Liver (tissue), 9 donors: ENCODE measurements around the gene SCGB1D2. TPM values are rescaled to one million over a fixed set of nuclear protein-coding genes. Genes with fewer than 3 reads are reported as not detected.

Experiments
- DNase-seq: peaks from one replicate; pipeline ENCODE4 v3.0.0-alpha.2; 2017; ENCODE audit warnings: low spot score
- H3K27ac ChIP-seq, 2 donors: one replicate each; pipeline ENCODE4 v1.7.0; 2013; ENCODE audit warnings: inconsistent platforms in 2 of 2, low read length in 2 of 2, control low read depth in 1 of 2, low read depth in 1 of 2, mild to moderate bottlenecking in 1 of 2
- H3K27me3 ChIP-seq, 4 donors: one replicate each; pipeline versions ENCODE4 v1.6.1 to v1.7.0; 2013; ENCODE audit warnings: low read length in 3 of 4, inconsistent platforms in 1 of 4, mild to moderate bottlenecking in 1 of 4, moderate library complexity in 1 of 4; ENCODE audit not compliant: control insufficient read depth in 4 of 4, insufficient read depth in 4 of 4
- H3K36me3 ChIP-seq, 4 donors: one replicate each; pipeline versions ENCODE4 v1.6.1 to v1.7.0; 2013; ENCODE audit warnings: low read length in 3 of 4, mild to moderate bottlenecking in 3 of 4, low read depth in 1 of 4, moderate library complexity in 1 of 4; ENCODE audit not compliant: control insufficient read depth in 4 of 4, insufficient read depth in 3 of 4
- H3K4me1 ChIP-seq, 4 donors: one replicate each; pipeline versions ENCODE4 v1.6.1 to v1.7.0; 2013; ENCODE audit warnings: low read length in 3 of 4, mild to moderate bottlenecking in 3 of 4, moderate library complexity in 1 of 4; ENCODE audit not compliant: control insufficient read depth in 4 of 4, insufficient read depth in 4 of 4
- H3K4me3 ChIP-seq, 3 donors: one replicate each; pipeline versions ENCODE4 v1.6.1 to v1.7.0; 2013; ENCODE audit warnings: low read length in 3 of 3, control low read depth in 1 of 3, low read depth in 1 of 3, mild to moderate bottlenecking in 1 of 3
- H3K9ac ChIP-seq, 2 donors: one replicate each; pipeline ENCODE4 v1.7.0; 2013; ENCODE audit warnings: low read length in 2 of 2, mild to moderate bottlenecking in 2 of 2, moderate library complexity in 2 of 2, control low read depth in 1 of 2, low read depth in 1 of 2
- H3K9me3 ChIP-seq, 4 donors: one replicate each; pipeline versions ENCODE4 v1.6.1 to v1.7.0; 2013; ENCODE audit warnings: low read length in 3 of 4; ENCODE audit not compliant: control insufficient read depth in 4 of 4
- ATF3 ChIP-seq: IDR thresholded peaks from 2 replicates; pipeline ENCODE4 v1.6.1; 2016; ENCODE audit warnings: antibody characterized with exemption
- CTCF ChIP-seq: fragments of 150-350 bp; IDR thresholded peaks from 2 replicates; pipeline ENCODE4 v1.5.1; 2017; ENCODE audit warnings: improper control_type of control experiment, low read depth, low read length; ENCODE audit not compliant: missing input control
- EGR1 ChIP-seq, 2 donors: IDR thresholded peaks; 2 replicates each; pipeline ENCODE4 v1.6.1; 2016 to 2018; ENCODE audit warnings: antibody characterized with exemption in 2 of 2, low read depth in 2 of 2
- FOXA1 ChIP-seq: IDR thresholded peaks from 2 replicates; pipeline ENCODE4 v1.6.1; 2016; ENCODE audit warnings: antibody characterized with exemption
- FOXA2 ChIP-seq: IDR thresholded peaks from 2 replicates; pipeline ENCODE4 v1.6.1; 2016; ENCODE audit warnings: antibody characterized with exemption
- GABPA ChIP-seq, 2 donors: IDR thresholded peaks in 1 of 2; conservative IDR thresholded peaks in 1 of 2; 2 replicates each; pipeline ENCODE4 v1.6.1; 2016; ENCODE audit warnings: antibody characterized with exemption in 2 of 2, mild to moderate bottlenecking in 1 of 2, moderate library complexity in 1 of 2
- HNF4A ChIP-seq, 2 donors: conservative IDR thresholded peaks; 2 replicates each; pipeline ENCODE4 v1.6.1; 2016; ENCODE audit warnings: antibody characterized with exemption in 2 of 2, mild to moderate bottlenecking in 2 of 2
- HNF4G ChIP-seq: IDR thresholded peaks from 2 replicates; pipeline ENCODE4 v1.6.1; 2016; ENCODE audit warnings: antibody characterized with exemption
- JUND ChIP-seq, 2 donors: IDR thresholded peaks; 2 replicates each; pipeline ENCODE4 v1.6.1; 2016; ENCODE audit warnings: antibody characterized with exemption in 2 of 2
- MAX ChIP-seq: IDR thresholded peaks from 2 replicates; pipeline ENCODE4 v1.6.1; 2016; ENCODE audit warnings: antibody characterized with exemption
- NR2F2 ChIP-seq: IDR thresholded peaks from 2 replicates; pipeline ENCODE4 v1.6.1; 2016; ENCODE audit warnings: antibody characterized with exemption
- RAD21 ChIP-seq, 2 donors: IDR thresholded peaks; 2 replicates each; pipeline ENCODE4 v1.6.1; 2016; ENCODE audit warnings: antibody characterized with exemption in 2 of 2, mild to moderate bottlenecking in 2 of 2
- RXRA ChIP-seq, 2 donors: IDR thresholded peaks; 2 replicates each; pipeline ENCODE4 v1.6.1; 2017 to 2018; ENCODE audit warnings: antibody characterized with exemption in 2 of 2, mild to moderate bottlenecking in 1 of 2
- SP1 ChIP-seq: IDR thresholded peaks from 2 replicates; pipeline ENCODE4 v1.6.1; 2018; ENCODE audit warnings: antibody characterized with exemption, mild to moderate bottlenecking
- TAF1 ChIP-seq: conservative IDR thresholded peaks from 2 replicates; pipeline ENCODE4 v1.6.1; 2016; ENCODE audit warnings: antibody characterized with exemption, mild to moderate bottlenecking
- YY1 ChIP-seq: IDR thresholded peaks from 2 replicates; pipeline ENCODE4 v1.6.1; 2016; ENCODE audit warnings: antibody characterized with exemption, mild to moderate bottlenecking
- WGBS: extraction: QIAGEN DNeasy Blood & Tissue Kit; methylation state at CpG from one replicate; pipeline ENCODE4 v1.1.7; 2013; 5-methylcytosine and 5-hydroxymethylcytosine counted together
- polyA plus RNA-seq, 2 donors: library from polyadenylated mRNA; stranded (reverse) in 1 of 2; unstranded in 1 of 2; fragments of 200-250 nt in 1 of 2; fragments of >200 nt in 1 of 2; fragmentation: Nextera tagmentation in 1 of 2; extraction: Ambion mirVana in 1 of 2; gene quantifications; one replicate each; pipeline versions ENCODE4 v1.2.1 to v1.2.3, GENCODE V29; 2013 to 2015
- total RNA-seq, 2 donors: library from RNA; depleted of rRNA; stranded (reverse); fragments of >200 nt; gene quantifications; one replicate each; pipeline ENCODE4 v1.2.3, GENCODE V29; 2014
- TF ChIP-seq, protein P1 (sequence below): IDR thresholded peaks from 2 replicates; pipeline ENCODE4 v1.6.1; 2016; ENCODE audit warnings: antibody characterized with exemption
- TF ChIP-seq, protein P2 (sequence below): IDR thresholded peaks from 2 replicates; pipeline ENCODE4 v1.6.1; 2016; ENCODE audit warnings: antibody characterized with exemption, mild to moderate bottlenecking
- donor health status: healthy.
- donor health status: healthy.
- donor health status: healthy.
- donor health status: healthy.
- donor health status: healthy.

SCGB1D2 gene
- total and polyA plus RNA-seq, 4 donors, result not detected

DNA sequence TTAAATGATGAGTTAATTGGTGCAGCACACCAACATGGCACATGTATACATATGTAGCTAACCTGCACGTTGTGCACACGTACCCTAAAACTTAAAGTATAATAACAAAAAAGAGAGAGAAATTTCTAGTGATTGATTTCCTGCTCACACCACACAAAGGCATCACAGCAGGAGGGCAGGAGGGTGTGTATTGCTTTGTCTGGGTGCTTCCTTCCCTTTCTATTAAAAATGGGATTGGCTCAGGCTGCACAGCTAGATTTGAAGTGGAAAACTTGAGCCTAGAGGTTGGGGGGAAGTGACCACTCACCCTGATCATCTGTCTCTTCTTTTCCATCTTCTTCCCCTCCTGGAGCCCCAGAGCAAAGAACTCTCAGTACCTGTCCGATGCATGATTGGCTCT, 944 bp upstream of the SCGB1D2 start:
- 81% methylated on average over 3 of the region's 3 CpGs for WGBS
- H3K9me3 ChIP-seq, result no peaks in the 10 kb centered on the region

More for the DNA sequence above, 944 bp upstream of the SCGB1D2 start:
- Histone ChIP-seq H3K27ac (no peak overlapping the region), H3K4me1 (no peaks in the 10 kb centered on the region), H3K27me3 (no peaks in the 10 kb centered on the region), H3K4me3 (no peak overlapping the region), H3K36me3 (no peaks in the 10 kb centered on the region), H3K9ac (no peak overlapping the region)
- no peak for DNase-seq
- TF ChIP-seq HNF4G, result no peak
- TF ChIP-seq RAD21 (IDR thresholded peaks at IDR 0.05), result no peak
- no peak for TF ChIP-seq FOXA1
- TF ChIP-seq NR2F2, result no peak
- no peak for TF ChIP-seq TAF1
- TF ChIP-seq, protein P1, sequence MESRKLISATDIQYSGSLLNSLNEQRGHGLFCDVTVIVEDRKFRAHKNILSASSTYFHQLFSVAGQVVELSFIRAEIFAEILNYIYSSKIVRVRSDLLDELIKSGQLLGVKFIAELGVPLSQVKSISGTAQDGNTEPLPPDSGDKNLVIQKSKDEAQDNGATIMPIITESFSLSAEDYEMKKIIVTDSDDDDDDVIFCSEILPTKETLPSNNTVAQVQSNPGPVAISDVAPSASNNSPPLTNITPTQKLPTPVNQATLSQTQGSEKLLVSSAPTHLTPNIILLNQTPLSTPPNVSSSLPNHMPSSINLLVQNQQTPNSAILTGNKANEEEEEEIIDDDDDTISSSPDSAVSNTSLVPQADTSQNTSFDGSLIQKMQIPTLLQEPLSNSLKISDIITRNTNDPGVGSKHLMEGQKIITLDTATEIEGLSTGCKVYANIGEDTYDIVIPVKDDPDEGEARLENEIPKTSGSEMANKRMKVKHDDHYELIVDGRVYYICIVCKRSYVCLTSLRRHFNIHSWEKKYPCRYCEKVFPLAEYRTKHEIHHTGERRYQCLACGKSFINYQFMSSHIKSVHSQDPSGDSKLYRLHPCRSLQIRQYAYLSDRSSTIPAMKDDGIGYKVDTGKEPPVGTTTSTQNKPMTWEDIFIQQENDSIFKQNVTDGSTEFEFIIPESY, result no peak
- TF ChIP-seq EGR1 (IDR thresholded peaks at IDR 0.05; ENCODE audit: low read depth in 2 of 2), result no peak
- no peak for TF ChIP-seq CTCF
- TF ChIP-seq, protein P2, sequence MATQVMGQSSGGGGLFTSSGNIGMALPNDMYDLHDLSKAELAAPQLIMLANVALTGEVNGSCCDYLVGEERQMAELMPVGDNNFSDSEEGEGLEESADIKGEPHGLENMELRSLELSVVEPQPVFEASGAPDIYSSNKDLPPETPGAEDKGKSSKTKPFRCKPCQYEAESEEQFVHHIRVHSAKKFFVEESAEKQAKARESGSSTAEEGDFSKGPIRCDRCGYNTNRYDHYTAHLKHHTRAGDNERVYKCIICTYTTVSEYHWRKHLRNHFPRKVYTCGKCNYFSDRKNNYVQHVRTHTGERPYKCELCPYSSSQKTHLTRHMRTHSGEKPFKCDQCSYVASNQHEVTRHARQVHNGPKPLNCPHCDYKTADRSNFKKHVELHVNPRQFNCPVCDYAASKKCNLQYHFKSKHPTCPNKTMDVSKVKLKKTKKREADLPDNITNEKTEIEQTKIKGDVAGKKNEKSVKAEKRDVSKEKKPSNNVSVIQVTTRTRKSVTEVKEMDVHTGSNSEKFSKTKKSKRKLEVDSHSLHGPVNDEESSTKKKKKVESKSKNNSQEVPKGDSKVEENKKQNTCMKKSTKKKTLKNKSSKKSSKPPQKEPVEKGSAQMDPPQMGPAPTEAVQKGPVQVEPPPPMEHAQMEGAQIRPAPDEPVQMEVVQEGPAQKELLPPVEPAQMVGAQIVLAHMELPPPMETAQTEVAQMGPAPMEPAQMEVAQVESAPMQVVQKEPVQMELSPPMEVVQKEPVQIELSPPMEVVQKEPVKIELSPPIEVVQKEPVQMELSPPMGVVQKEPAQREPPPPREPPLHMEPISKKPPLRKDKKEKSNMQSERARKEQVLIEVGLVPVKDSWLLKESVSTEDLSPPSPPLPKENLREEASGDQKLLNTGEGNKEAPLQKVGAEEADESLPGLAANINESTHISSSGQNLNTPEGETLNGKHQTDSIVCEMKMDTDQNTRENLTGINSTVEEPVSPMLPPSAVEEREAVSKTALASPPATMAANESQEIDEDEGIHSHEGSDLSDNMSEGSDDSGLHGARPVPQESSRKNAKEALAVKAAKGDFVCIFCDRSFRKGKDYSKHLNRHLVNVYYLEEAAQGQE, result no peak
- no peak for TF ChIP-seq GABPA (IDR thresholded peaks at IDR 0.05 in 1 of 2, conservative IDR thresholded peaks at IDR 0.05 in 1 of 2)
- TF ChIP-seq HNF4A (conservative IDR thresholded peaks at IDR 0.05), result no peak
- no peak for TF ChIP-seq RXRA (IDR thresholded peaks at IDR 0.05)
- TF ChIP-seq JUND (IDR thresholded peaks at IDR 0.05), result no peak
- no peak for TF ChIP-seq MAX
- no peak for TF ChIP-seq ATF3
- TF ChIP-seq FOXA2, result no peak
- TF ChIP-seq SP1, result no peak
- TF ChIP-seq YY1, result no peak
